GM18498 (cell line): ENCODE measurements around the gene COG7.
"Not testable (repeated sequence)": the region's sequence is repeated elsewhere in the genome, so short reads cannot be mapped to it uniquely, and the experiment has no call there.

Experiments used
- ATAC-seq: cut with Tn5 transposase; IDR thresholded peaks from one replicate; pipeline ENCODE4 v1.9.1; 2021; ENCODE audit warnings: mild to moderate bottlenecking, moderate library complexity; ENCODE audit not compliant: unreplicated experiment

Gene COG7

DNA sequence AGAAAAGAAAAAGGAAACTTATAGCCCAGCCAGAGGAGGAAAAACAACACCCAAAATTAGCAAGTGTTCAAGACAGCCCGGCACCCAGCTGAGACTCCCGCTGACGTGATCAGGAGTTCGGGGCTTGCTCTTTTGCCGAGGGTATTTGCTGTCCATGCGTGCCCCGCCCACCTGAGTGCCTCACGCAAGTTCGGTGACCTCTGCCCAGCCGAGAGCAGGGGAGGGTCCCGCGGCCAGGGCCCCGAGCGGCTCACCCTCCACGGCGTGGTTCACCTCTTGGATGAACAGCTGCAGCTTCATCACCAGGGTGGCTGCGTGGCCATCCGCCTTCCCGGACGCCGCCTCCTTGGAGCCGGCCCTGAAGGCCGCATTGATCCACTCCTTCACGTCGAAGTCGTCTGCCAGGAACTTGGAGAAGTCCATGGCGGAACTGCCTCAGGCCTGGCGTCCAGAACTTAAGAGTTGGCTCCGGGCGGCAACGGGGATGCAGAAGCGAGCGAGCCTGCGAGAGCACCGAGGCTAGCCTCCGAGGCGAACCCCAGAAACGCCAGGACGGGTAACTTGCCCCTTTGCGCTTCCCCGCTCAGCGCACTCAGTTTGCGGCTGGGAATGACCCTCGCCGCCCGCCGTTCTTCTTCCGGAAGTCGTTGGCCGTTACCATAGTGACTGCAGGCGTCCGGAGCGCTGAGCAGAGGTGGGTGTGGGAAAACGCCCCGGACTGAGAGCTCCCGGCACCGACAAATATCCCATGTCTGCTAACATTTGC is at the start of gene COG7:
Gene COG7 (minus strand): TSS at position 618 of the 766 bp plus-strand sequence. CDS start 195 bp downstream, at position 423.
- ATAC-seq = peak; percentile 89

GRCh38 chr16:23502466-23502865 is 49.5 kb upstream of the COG7 start:
- ATAC-seq = no peak

DNA sequence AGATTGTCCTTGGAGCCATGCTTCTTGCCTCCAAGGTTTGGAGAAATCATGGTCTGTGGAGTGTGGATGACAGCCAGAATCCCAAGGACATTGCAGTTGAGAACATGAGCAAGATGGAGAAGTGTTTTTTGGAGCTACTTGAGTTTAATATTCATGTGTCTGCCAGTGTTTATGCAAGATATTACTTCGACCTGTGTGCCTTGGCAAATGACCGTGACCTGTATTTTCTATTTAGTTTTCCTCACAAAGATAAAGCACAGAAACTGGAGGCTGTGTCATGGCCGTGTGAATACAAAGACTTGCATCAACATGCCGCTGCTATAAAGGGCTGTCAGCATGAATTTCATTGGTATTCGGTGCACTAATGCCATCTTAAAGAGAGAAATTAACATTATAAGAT is 48.3 kb upstream of the COG7 start:
- ATAC-seq = no peak

GRCh38 chr16:23500862-23501225 is 47.9 kb upstream of the COG7 start:
- no peak for ATAC-seq

DNA sequence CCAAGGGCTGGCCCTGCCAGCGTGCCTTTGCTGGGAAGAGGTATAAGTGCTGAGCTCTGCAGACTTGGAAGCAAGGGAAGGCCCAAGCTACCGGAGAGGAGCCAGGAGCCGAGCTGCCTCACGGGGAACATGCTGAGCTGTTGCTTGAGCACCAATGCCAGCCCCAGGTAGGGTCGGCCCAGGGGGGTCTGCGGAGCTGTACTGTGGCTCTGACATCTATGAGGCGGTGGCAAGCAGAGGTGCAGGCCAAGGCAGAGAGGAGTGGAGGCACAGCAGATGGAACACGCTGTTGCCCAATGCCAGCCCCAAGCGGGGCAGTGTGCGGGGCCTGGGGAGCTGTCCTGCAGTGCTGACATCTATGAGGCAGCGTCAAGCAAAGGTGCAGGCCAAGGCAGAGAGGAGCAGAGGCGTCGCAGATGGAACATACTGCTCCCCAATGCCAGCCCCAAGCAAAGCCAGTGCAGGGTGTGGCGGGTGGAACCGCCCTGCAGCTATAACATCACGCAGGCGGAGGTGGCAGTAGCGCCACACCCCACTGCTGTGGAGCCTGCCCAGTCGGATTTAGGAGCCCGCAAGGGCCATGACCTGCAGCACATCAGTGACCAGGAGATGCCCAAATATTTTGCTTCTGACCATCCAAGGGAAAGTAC is 47.3 kb upstream of the COG7 start:
- no peak for ATAC-seq

GRCh38 chr16:23499801-23500200 is 46.8 kb upstream of the COG7 start:
- ATAC-seq = no peak

GRCh38 chr16:23498863-23499262 is 45.9 kb upstream of the COG7 start:
- no peak for ATAC-seq

GRCh38 chr16:23497543-23497868 is 44.5 kb upstream of the COG7 start:
- no peak for ATAC-seq

- no peak for ATAC-seq
Measured at GRCh38 chr16:23496821-23497542, 44.0 kb upstream of the COG7 start.

GRCh38 chr16:23495671-23496070 is 42.7 kb upstream of the COG7 start:
- no peak for ATAC-seq

DNA sequence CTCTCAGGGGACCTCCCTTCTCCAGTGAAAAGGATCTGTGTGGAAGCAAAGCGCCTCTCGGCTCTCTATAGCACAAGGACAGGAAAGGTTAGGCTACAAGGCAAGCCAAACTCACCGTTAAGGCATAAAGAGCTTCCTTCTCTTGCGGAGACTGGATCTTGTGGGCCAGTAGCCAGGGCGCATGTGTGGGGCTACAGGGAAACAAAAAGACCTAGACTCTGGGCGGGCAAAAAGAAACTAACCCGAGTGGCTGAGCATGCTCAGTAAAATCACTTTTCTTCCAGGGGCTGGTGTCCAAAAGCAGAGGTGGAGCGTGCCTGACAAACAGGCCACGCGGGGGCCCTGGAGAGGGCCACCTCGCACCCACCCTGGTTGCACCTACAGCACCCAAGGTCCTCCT is 41.2 kb upstream of the COG7 start:
- no peak for ATAC-seq

DNA sequence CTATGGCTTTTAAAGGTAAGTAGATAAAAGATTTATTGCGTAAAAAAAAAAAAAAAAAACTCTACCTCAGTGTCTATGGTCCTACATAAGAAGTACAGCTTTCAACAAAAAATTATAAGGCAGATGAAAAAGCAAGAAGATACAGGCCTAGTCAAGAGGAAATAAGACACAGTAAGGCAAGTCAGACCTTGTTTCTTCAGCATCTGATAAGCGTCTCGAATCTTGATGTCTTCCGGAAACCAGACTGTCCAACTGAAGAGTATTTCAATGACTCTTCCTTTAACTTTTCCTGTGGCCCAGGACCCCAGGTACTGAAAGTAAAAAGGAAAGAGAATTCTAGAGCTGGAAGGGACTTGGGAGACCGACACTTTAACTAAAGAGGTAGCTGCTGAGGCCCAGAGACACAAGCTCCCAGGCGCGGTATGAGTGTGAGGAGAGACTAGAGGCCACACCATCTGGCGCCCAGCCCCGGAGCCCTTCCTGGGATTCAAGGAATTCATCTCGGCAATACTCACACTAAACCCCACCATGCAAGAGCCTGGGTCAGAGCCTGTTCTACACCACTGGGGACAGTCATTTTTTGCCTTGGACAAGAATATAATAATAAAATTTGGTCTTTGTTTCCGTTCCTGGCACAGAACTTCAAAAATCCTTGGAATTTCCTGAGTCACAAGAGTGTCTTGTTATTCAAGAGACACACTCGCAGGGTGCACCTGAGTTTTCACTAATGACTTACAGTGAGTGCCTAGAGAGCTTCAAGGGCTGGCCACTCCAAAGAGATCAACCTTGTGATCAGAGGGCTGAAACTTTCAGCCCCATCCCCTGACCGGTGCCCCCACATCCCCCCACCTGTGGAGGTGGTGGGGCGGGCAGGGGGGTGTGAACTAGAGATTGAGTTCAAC is 38.8 kb upstream of the COG7 start:
- no peak for ATAC-seq

DNA sequence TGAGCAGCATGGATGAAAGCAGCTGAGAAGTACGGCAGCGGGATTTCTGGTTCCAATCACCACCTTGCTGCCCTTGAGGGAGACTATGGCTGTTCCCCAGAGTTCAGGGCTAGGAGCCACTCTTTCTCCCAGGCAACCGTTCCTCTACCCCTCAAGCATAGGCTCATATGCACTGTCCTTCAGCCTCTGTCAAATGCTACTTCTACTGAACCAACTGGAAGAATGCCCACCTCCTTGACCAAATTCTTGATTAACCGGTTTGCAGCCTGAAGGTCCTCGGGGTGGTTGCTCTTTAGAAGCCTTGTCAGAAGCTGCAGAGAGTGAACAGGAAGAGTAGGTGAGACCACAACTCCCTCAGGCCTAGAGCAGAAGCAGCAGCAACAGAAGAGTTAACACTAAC is 33.5 kb upstream of the COG7 start:
- no peak for ATAC-seq

GRCh38 chr16:23485841-23486240 is 32.9 kb upstream of the COG7 start:
- no peak for ATAC-seq

DNA sequence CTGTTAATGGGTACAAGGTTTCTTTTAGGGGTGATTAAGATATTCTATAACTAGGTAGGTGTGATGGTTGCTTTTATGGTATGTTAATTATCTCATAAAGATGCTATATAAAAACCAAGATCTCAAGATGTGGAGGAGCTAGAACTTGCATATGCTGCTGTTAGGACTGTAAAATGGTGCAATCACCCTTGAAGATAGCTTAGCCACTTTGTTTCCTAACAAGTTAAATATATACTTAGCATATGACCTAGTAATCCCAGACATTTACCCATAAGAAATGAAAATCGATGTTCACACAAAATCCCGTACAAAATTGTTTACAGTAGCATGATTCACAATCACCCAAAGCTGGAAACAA is 32.2 kb upstream of the COG7 start:
- no peak for ATAC-seq

DNA sequence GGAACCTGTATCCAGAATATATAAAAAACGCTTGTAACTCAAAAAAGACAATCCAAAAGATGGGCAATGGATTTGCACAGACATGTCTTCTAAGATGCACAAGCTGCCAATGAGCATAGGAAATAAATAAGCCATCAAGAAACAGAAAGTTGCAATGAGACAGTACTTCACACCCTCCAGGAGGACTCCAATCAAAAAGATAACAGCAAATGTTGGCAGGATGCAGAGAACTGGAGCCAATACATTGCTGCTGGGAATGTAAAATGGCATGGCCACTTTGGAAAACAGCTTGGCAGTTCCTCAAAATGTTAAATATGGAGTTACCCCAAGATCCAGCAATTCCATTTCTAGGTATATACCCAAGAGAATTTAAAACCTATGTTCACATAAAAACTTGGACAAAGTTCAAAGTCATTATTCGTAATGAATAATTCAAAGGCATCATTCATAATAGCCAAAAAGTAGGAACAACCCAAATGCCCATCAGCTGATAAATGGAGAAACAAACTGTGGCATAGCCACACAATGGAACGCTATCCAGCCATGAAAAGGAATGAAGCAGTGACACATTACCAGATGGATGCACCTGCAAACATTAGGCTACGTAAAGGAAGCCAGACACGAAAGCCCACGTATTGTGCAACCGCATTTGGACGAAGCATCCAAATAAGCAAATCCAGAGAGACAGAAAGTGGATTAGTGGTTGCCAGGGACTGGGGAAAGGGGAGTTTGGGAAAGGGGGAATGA is 31.7 kb upstream of the COG7 start:
- ATAC-seq = no peak

GRCh38 chr16:23483492-23483891 is 30.5 kb upstream of the COG7 start:
- ATAC-seq = not testable (repeated sequence)

GRCh38 chr16:23482778-23483177 is 29.8 kb upstream of the COG7 start:
- peak; percentile 78 for ATAC-seq

DNA sequence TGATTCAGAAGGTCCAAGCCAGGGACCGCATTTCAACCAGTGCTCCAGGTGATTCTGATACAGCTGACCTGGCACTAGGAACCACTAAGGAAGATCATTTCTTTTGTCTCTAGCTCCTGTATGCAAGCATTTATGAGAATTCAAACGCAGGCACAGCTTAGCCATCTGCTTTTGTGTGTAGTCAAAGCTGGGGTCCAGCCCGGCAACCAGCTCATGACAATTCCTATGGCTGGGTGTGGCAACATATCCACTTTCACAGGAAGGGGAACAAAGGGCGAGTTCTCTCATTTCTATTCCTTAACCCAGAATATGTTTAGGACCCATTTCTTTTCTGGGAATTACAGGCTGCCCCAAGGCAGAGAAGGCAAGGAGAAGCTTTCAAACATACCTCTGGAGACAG is 27.3 kb upstream of the COG7 start:
- ATAC-seq = no peak

- no peak for ATAC-seq
Measured at GRCh38 chr16:23479138-23479537, 26.1 kb upstream of the COG7 start.

- no peak for ATAC-seq
Measured at GRCh38 chr16:23478566-23478965, 25.6 kb upstream of the COG7 start.
